SU-DHL-6 (cell line): Measurements from ENCODE around the gene FIGLA.

Source experiments
- EZH2phosphoT487 ChIP-seq: fragments of 200-600 bp; sonication (generic), shearing (Covaris generic); conservative IDR thresholded peaks from 2 replicates; pipeline ENCODE4 v1.6.1; 2018; ENCODE audit warnings: mild to moderate bottlenecking, antibody characterized with exemption, low read length, moderate library complexity, mixed read lengths
- TF ChIP-seq, protein P1 (sequence below): fragments of 200-600 bp; sonication (generic); IDR thresholded peaks from one replicate; pipeline ENCODE4 v1.5.1; 2017; ENCODE audit warnings: antibody characterized with exemption, mild to moderate bottlenecking, low read length, moderate library complexity; ENCODE audit not compliant: insufficient read depth, poor library complexity, severe bottlenecking

DNA sequence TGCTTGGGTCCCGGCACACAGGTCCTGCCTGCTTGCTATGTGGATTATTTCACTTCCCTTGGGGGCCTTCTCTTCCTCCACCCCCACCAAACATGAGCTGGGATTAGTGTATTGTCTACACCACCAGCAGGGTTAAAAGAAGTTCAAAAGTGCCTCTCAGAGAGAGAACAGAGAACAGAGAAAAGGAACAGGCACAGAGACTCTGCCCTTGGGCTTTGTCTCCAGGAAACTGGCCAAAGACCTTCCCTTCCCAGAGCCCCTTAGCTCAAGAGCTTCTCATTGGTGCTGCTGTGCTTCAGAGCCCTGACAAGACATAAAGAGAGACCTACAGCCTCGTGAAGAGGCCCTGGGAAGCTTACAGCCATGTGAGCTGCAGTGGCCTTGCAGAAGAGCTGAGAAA is 7.1 kb upstream of the FIGLA start:
- TF ChIP-seq, protein P1, sequence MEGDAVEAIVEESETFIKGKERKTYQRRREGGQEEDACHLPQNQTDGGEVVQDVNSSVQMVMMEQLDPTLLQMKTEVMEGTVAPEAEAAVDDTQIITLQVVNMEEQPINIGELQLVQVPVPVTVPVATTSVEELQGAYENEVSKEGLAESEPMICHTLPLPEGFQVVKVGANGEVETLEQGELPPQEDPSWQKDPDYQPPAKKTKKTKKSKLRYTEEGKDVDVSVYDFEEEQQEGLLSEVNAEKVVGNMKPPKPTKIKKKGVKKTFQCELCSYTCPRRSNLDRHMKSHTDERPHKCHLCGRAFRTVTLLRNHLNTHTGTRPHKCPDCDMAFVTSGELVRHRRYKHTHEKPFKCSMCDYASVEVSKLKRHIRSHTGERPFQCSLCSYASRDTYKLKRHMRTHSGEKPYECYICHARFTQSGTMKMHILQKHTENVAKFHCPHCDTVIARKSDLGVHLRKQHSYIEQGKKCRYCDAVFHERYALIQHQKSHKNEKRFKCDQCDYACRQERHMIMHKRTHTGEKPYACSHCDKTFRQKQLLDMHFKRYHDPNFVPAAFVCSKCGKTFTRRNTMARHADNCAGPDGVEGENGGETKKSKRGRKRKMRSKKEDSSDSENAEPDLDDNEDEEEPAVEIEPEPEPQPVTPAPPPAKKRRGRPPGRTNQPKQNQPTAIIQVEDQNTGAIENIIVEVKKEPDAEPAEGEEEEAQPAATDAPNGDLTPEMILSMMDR: no peak
- no peak for TF ChIP-seq EZH2phosphoT487
